ENCODE measurements around the gene PCIF1.
"Not testable (repeated sequence)": the region's sequence is repeated elsewhere in the genome, so short reads cannot be mapped to it uniquely, and the experiment has no call there.

Gene PCIF1

GRCh38 chr20:45924391-45925261 is 9.9 kb upstream of the PCIF1 start:
- DNase-seq (ENCODE audit: low spot score) = no peak

DNA sequence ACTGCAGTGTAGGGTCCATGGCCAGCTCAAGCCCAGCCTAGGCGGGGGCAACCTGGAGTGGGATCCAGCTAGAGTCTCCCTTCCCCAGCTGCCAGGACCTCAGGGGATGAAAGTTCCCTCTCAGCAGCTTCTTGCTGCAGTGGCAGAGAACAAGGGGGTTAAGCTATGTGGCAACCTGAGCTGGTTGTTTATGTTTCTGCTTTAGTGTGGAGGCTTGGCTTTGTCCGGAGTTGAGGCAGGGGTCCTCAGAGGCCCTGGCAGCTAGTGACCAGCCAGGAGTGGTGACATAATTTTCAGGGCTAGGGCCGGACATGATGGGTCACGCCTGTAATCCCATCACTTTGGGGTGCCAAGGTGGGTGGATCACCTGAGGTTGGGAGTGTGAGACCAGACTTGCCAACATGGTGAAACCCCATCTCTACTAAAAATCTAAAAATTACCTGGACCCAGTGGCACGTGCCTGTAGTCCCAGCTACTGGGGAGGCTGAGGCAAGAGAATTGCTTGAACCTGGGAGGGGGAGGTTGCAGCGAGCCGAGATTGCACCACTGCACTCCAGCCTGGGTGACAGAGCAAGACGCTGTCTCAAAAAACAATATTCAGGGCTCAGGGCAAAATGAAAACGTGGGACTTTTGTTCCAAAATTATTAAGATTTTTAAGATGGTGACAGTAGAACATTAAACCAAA is 8.5 kb upstream of the PCIF1 start:
- DNase-seq (ENCODE audit: low spot score) = no peak

- no peak for DNase-seq (ENCODE audit: low spot score)
These were observed 7.8 kb upstream of the PCIF1 start for GRCh38 chr20:45926731-45927070.

GRCh38 chr20:45927071-45927878 is 7.2 kb upstream of the PCIF1 start:
- DNase-seq (ENCODE audit: low spot score) = no peak

DNA sequence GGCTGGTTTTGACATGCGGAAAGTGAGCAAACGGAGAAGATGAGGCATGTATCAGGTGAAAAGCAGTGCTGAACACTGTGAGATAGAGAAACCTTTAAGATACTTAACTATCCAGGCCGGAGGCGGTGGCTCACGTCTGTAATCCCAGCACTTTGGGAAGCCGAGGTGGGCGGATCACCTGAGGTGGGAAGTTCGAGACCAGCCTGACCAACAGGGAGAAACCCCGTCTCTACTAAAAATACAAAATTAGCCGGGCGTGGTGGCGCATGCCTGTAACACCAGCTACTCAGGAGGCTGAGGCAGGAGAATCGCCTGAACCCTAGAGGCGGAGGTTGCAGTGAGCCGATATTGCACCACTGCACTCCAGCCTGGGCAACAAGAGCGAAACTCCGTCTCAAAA is 2.8 kb upstream of the PCIF1 start:
- DNase-seq (ENCODE audit: low spot score) = not testable (repeated sequence)

DNA sequence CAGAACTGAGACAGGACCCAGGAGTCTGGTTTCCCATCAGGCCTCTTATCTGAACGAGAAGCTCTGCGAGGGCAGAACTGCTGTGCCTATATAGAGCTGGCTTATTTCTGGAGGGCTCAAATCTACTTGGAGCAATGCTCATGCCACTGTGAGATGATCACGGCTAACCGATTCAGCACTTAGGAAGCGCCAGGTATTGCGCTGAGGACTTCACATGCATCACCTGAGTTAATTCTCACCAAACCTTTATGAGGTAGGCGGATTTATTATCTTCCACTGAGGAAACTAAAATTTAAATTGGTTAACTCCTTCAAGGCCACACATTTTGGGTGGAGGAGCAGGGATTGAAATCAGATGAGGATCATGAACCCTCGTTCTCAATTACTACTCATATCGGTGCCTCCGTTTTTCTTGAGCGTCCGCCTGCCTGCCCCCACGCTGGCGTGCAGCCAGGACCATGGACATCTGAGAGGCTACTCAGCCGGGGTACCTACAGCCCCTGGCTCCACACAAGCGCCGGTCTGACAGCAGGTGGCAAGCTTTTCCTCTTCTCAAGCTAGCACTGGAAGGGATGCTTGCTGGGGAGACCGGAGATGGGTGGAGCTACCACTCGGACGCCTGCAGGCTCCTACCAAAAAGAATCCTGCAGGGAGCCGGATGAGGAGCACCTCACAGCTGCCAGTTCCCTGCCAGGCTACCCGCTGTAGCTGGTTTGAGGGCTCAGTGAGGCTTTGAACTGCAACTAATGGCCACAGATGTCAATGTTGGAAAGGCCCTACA is 1.0 kb upstream of the PCIF1 start:
- peak; percentile 71 for DNase-seq (ENCODE audit: low spot score)

GRCh38 chr20:45934046-45934585 is 367 bp upstream of the PCIF1 start:
- no peak for DNase-seq (ENCODE audit: low spot score)

- no peak for DNase-seq (ENCODE audit: low spot score)
These were observed 1.0 kb downstream of the PCIF1 start for GRCh38 chr20:45935416-45936046.

DNA sequence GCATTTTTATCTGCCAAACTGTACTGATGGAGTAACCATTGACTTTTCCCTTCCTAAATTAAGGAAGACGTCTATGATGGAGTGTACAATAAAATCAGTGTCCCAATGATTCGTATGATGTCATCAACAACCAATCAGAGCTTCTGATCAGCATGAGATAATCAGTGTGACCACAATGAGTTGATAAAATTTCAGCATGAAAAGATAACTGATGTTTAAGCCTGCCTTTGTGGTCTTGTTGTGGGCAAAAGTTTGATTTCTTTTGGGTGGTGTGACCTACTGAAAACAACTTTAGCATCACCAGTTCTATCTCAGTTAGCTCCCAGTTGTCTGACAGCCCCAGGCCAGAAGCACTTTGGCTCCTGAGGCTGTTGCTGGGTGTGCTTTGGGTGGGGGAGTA is 3.3 kb downstream of the PCIF1 start:
- DNase-seq (ENCODE audit: low spot score) = no peak

DNA sequence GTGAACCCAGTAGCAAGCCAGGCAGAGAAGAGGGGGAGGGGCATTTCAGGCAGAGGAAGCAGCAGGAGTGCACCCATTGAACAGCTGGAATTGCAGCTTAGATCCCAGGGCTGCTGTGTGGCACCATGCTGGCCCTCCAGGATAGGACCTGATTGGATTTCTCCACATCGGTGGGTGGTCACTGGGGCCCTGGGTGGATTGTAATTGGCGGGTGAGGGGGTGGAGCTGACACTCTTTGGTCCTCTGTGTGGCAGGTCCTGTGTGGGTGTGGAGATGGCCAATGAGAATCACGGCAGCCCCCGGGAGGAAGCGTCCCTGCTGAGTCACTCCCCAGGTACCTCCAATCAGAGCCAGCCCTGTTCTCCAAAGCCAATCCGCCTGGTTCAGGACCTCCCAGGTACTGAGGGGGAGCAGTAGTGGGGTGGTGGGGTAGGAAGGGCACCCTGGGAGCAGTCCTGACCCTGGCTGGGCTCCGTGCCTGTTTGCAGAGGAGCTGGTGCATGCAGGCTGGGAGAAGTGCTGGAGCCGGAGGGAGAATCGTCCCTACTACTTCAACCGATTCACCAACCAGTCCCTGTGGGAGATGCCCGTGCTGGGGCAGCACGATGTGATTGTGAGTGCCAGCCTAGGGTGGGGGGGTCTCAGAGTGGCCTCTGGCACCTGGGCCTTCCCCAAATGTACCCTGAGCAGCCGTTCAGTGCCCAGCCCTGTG is 4.4 kb downstream of the PCIF1 start:
- no peak for DNase-seq (ENCODE audit: low spot score)

DNA sequence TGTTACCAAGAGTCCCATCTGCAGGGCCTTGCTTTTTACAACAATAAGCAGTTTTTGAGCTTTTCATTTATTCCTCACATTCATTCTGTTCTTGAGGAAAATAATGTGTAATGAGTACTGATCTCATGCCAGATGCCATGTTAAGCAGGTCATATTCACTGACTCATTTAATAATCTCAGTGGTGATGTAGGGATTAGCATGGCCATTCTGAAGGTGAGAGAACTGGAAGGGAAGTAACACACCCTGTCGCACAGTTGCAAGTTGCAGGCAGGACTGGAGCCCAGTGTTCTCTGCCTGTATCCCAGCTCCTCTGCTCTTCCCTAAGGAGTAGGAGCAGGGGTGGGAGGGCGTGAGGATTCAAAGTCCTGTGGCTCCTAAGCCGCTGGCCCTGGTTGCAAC is 5.6 kb downstream of the PCIF1 start:
- DNase-seq (ENCODE audit: low spot score) = no peak

- DNase-seq (ENCODE audit: low spot score) = no peak
These were observed 6.0 kb downstream of the PCIF1 start for GRCh38 chr20:45940469-45940868.

- no peak for DNase-seq (ENCODE audit: low spot score)
These were observed 9.1 kb downstream of the PCIF1 start for GRCh38 chr20:45943613-45944012.

DNA sequence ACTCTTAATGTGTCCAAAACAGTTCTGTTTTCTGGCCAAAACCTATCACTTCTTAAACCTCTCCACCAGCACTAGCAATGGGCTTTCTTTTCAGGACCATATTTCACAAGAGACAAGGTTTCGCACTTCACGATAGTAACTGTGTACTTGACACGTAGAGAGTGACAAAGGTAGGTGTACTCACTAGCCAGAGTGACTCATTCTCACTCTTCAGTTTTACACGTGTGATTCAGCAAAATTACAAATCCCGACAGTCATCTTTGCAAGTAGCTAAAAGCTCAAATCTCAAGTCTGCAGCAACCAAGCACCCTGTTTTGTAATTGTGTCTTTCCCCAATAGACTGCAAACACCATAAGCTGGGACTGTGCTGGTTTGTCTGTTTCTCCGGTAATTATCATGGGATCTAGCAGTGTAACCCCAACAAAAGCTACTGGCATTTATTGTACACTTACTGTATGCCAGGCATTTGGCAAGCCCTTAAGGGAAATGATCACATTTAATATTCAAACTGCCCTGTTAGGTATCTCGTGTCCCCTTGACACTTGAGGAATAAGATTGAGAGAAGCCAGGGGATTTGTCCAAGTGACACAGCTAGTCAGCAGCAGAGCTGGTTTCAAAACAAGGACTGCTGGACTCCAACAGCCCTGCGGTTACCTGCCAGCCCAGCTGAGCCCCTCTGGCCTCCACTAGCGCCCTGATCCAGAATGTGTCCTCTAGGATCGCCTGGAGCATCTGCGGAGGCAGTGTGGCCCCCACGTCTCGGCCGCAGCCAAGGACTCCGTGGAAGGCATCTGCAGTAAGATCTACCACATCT is 9.9 kb downstream of the PCIF1 start:
- DNase-seq (ENCODE audit: low spot score) = no peak

DNA sequence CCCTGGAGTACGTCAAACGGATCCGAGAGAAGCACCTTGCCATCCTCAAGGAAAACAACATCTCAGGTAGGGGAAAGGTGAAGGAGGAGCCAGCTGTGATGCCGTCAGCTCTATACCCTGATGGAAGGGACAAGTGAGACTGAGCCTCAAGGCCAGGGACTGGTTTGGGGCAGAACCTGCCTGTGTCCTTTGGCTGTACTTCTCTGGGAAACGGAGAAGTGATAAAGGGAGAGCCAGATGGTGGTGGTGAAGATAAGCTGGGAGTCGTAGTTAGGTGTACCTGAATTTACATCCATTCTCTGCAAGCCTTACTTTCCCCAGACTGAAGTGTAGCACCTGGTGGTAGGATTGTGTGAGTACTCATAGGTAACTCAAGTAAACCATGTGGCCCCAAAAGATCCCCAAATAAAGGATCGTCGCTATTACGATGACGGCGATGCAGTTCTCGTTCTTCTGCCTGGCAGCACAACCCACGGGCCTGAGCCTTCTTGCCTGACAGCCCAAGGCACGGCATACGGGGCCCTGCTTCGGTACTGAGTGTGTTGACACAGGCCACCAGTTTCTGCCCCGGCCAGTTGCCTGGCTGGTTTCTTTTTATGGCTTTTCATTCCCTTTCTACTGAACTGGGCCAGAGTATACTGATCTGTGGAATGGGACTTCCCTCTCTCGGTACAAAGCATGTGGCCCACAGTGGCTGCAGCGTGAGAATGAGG is 10.6 kb downstream of the PCIF1 start:
- no peak for DNase-seq (ENCODE audit: low spot score)

DNA sequence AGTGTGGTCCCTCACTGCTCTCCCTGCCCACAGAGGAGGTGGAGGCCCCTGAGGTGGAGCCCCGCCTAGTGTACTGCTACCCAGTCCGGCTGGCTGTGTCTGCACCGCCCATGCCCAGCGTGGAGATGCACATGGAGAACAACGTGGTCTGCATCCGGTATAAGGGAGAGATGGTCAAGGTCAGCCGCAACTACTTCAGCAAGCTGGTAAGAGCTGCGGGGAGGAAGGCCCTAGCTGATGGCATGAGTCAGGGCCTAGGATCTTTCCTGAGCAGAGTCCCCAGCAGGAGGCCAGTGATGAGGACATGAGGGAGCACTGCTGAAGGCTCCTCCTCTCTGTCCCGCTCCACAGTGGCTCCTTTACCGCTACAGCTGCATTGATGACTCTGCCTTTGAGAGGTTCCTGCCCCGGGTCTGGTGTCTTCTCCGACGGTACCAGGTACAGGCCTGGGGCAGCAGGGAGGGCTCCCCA is 11.2 kb downstream of the PCIF1 start:
- no peak for DNase-seq (ENCODE audit: low spot score)

DNA sequence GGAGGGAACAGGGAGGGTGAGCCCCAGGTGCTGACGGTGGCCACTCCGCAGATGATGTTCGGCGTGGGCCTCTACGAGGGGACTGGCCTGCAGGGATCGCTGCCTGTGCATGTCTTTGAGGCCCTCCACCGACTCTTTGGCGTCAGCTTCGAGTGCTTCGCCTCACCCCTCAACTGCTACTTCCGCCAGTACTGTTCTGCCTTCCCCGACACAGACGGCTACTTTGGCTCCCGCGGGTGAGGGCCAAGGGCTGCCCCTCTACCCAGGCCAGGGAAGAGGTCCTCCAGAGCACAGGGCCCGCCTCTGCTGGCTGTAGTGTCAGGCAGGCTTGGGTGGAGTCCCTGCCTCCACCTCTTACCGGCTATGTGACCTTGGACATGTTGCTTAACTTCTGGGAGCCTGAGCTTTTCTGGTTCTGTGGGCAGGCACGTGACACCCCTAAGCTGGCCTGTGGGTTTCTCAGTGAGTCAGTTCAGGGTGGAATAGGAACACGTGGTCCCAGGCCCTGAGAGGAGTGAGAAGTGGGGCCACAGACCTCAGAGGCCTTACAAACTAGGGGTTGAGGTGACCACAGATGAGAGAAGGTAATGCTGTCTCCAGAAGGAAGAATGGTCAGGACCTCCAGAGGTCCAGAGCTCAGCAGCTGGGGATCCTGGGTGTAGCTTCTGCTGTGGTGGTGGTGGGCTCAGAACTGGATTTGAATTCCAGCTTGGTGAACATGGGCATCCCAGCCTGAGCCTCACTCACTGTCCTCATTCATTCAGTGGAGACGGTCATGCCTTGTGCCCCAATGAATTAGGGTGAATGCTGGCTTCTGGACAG is 11.9 kb downstream of the PCIF1 start:
- DNase-seq (ENCODE audit: low spot score) = no peak
